HepG2 (cell line): Measurements from ENCODE around the gene ZXDC. TPM values are rescaled to one million over a fixed set of nuclear protein-coding genes. Genes with fewer than 3 reads are reported as not detected.

ENCODE experiments used
- AKAP8 ChIP-seq: sonication (generic); formaldehyde crosslinking; IDR thresholded peaks from 2 replicates; pipeline ENCODE4 v1.5.1; 2020; ENCODE audit warnings: mild to moderate bottlenecking, missing genetic modification reagents
- CBX1 ChIP-seq: IDR thresholded peaks from one replicate; pipeline ENCODE4 v1.6.1; 2016; ENCODE audit warnings: antibody characterized with exemption, low read depth
- HHEX ChIP-seq: IDR thresholded peaks from 2 replicates; pipeline ENCODE4 v1.6.1; 2016; ENCODE audit warnings: control low read depth
- HOXA5 ChIP-seq: sonication (generic); formaldehyde crosslinking; IDR thresholded peaks from 2 replicates; pipeline ENCODE4 v1.4.0; 2020; ENCODE audit warnings: missing genetic modification reagents
- IKZF5 ChIP-seq: IDR thresholded peaks from 2 replicates; pipeline ENCODE4 v1.6.1; 2018; ENCODE audit warnings: missing genetic modification reagents, mild to moderate bottlenecking, missing compliant biosample characterization
- MAZ ChIP-seq, 2 experiments: sonication (generic) in 1 of 2; formaldehyde crosslinking in 1 of 2; IDR thresholded peaks; 2 replicates each; pipeline versions ENCODE4 v1.5.0 to v1.6.1; 2012 to 2020; ENCODE audit warnings: low read depth in 2 of 2, mild to moderate bottlenecking in 2 of 2, borderline replicate concordance in 1 of 2, improper control_type of control experiment in 1 of 2, low read length in 1 of 2, missing genetic modification reagents in 1 of 2, moderate library complexity in 1 of 2
- MXI1 ChIP-seq: IDR thresholded peaks from 3 replicates; pipeline ENCODE4 v1.6.1; 2012; ENCODE audit warnings: low read depth, low read length, inconsistent platforms, borderline replicate concordance
- NONO ChIP-seq, 2 experiments: fragments of 450-650 bp in 1 of 2; sonication (generic) in 1 of 2; formaldehyde crosslinking in 1 of 2; IDR thresholded peaks in 1 of 2; conservative IDR thresholded peaks in 1 of 2; 2 replicates each; pipeline versions ENCODE4 v1.6.1 to v1.8.0; 2017 to 2022; ENCODE audit warnings: mild to moderate bottlenecking in 1 of 2, missing genetic modification reagents in 1 of 2, moderate library complexity in 1 of 2
- PRDM4 ChIP-seq: sonication (generic); formaldehyde crosslinking; IDR thresholded peaks from 2 replicates; pipeline ENCODE4 v1.9.0; 2021; ENCODE audit warnings: missing genetic modification reagents, borderline replicate concordance
- STAG1 ChIP-seq: sonication (generic); formaldehyde crosslinking; IDR thresholded peaks from 2 replicates; pipeline ENCODE4 v1.4.0; 2020; ENCODE audit warnings: missing genetic modification reagents
- THAP9 ChIP-seq: sonication (generic); formaldehyde crosslinking; IDR thresholded peaks from 2 replicates; pipeline ENCODE4; 2020; ENCODE audit warnings: missing genetic modification reagents, mild to moderate bottlenecking, borderline replicate concordance
- ZC3H13 ChIP-seq: sonication (generic); formaldehyde crosslinking; IDR thresholded peaks from 2 replicates; pipeline ENCODE4 v1.8.1; 2023; ENCODE audit warnings: mild to moderate bottlenecking, missing genetic modification reagents, moderate library complexity
- ZIK1 ChIP-seq: sonication (generic); formaldehyde crosslinking; IDR thresholded peaks from 2 replicates; pipeline ENCODE4 v1.5.0; 2020; ENCODE audit warnings: mild to moderate bottlenecking, low read depth, missing genetic modification reagents, borderline replicate concordance
- ZNF256 ChIP-seq: sonication (generic); formaldehyde crosslinking; conservative IDR thresholded peaks from 2 replicates; pipeline ENCODE4 v1.4.0; 2020; ENCODE audit warnings: missing genetic modification reagents
- ZNF530 ChIP-seq: sonication (generic); formaldehyde crosslinking; IDR thresholded peaks from 2 replicates; pipeline ENCODE4 v1.5.0; 2020; ENCODE audit warnings: low read depth, mild to moderate bottlenecking, missing genetic modification reagents
- ZNF607 ChIP-seq: sonication (generic); formaldehyde crosslinking; IDR thresholded peaks from 2 replicates; pipeline ENCODE4 v1.5.1; 2020; ENCODE audit warnings: missing genetic modification reagents, mild to moderate bottlenecking, borderline replicate concordance
- ZNF740 ChIP-seq: sonication (generic); formaldehyde crosslinking; IDR thresholded peaks from 2 replicates; pipeline ENCODE4 v1.4.0; 2020; ENCODE audit warnings: missing genetic modification reagents
- ZNF770 ChIP-seq: sonication (generic); formaldehyde crosslinking; IDR thresholded peaks from 2 replicates; pipeline ENCODE4 v1.5.0; 2020; ENCODE audit warnings: mild to moderate bottlenecking, missing genetic modification reagents
- ZNF841 ChIP-seq: sonication (generic); formaldehyde crosslinking; IDR thresholded peaks from 2 replicates; pipeline ENCODE4 v1.8.1; 2023; ENCODE audit warnings: missing genetic modification reagents, borderline replicate concordance
- polyA plus RNA-seq, 8 experiments: library from polyadenylated mRNA; depleted of rRNA in 3 of 8; stranded (reverse) in 7 of 8; unstranded in 1 of 8; fragments of >200 nt; fragmentation: Illumina TruSeq in 4 of 8; extraction: Trizol in 4 of 8; gene quantifications; 2 replicates each; pipeline versions ENCODE4 v1.2.1 to v1.2.3, GENCODE V29; 2011 to 2016; ENCODE audit warnings: low read depth in 4 of 8, missing spikeins in 1 of 8, mixed read lengths in 1 of 8; ENCODE audit not compliant: insufficient read depth in 1 of 8
- total RNA-seq, 5 experiments: library from RNA; depleted of rRNA; stranded (reverse); fragments of >200 nt; fragmentation: Illumina TruSeq; extraction: Trizol; gene quantifications; 2 replicates each; pipeline ENCODE4 v1.2.3, GENCODE V29; 2016; ENCODE audit warnings: low read depth in 1 of 5

The ZXDC gene
- total and polyA plus RNA-seq, 2 of the 13 experiments (the other 11 are each of a cell fraction or from before 2014, with no cell fraction given): 17.6 to 21.2 TPM

GRCh38 chr3:126475413-126476114, at the start of gene ZXDC (continued):
- TF ChIP-seq ZNF607 (CRISPR knock-in tag) (no peak), NONO (IDR thresholded peaks at IDR 0.05) (no peak), NONO (CRISPR knock-in tag; conservative IDR thresholded peaks at IDR 0.05) (peak; percentile 69; the same call in 1 of the 2 replicates), ZNF841 (CRISPR knock-in tag) (peak; percentile 65; the same call in 1 of the 2 replicates), MAZ (IDR thresholded peaks at IDR 0.05; ENCODE audit: borderline replicate concordance, low read depth, low read length) (no peak), MAZ (CRISPR knock-in tag; IDR thresholded peaks at IDR 0.05; ENCODE audit: low read depth) (peak; percentile 86), HOXA5 (CRISPR knock-in tag) (no peak; the same call in 1 of the 2 replicates), IKZF5 (CRISPR knock-in tag) (0 out of 2 replicates have a peak, but pooled peaks have one; percentile 4), ZNF530 (no peak), CBX1 (no peak), ZNF740 (CRISPR knock-in tag) (no peak), HHEX (CRISPR knock-in tag) (no peak), AKAP8 (CRISPR knock-in tag) (0 out of 2 replicates have a peak, but pooled peaks have one; percentile 5), MXI1 (peak; percentile 14; the same call in 1 of the 3 replicates), ZC3H13 (CRISPR knock-in tag) (no peak), ZNF256 (no peak), THAP9 (CRISPR knock-in tag) (no peak), ZNF770 (CRISPR knock-in tag) (no peak), PRDM4 (CRISPR knock-in tag) (no peak), STAG1 (peak; percentile 33), ZIK1 (CRISPR knock-in tag) (no peak)
